NB4 (cell line): ENCODE results near the gene PRKCE.

Source experiments
- MYC ChIP-seq: IDR thresholded peaks from 2 replicates; pipeline ENCODE4 v1.6.1; 2011; ENCODE audit warnings: low read depth, low read length
- POLR2A ChIP-seq: IDR thresholded peaks from 2 replicates; pipeline ENCODE4 v1.6.1; 2011; ENCODE audit warnings: mild to moderate bottlenecking; ENCODE audit not compliant: insufficient read length; ENCODE audit errors: extremely low read depth
- TF ChIP-seq, protein P1 (sequence below): IDR thresholded peaks from one replicate; pipeline ENCODE4 v1.5.1; 2012; ENCODE audit warnings: low read depth, low read length
- TF ChIP-seq, protein P2 (sequence below): IDR thresholded peaks from 2 replicates; pipeline ENCODE4 v1.6.1; 2011; ENCODE audit warnings: low read depth, low read length

DNA sequence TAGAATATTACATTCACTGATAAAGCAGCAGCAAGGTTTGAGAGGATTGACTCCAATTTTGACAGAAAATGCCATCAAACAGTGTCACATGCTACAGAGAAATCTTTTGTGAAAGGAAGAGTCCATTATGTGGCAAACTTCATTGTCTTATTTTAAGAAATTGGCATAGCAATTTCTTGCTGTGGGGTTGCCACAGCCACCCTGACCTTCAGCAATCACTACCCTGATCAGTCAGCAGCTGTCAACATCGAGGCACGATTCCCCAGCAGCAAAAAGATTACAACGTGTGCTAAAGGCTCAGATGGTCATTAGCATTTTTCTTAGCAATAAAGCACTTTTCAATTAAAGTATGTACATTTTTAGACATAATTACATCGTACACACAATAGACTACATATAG is 74.7 kb downstream of the PRKCE start:
- no peak for TF ChIP-seq POLR2A
- TF ChIP-seq, protein P1, sequence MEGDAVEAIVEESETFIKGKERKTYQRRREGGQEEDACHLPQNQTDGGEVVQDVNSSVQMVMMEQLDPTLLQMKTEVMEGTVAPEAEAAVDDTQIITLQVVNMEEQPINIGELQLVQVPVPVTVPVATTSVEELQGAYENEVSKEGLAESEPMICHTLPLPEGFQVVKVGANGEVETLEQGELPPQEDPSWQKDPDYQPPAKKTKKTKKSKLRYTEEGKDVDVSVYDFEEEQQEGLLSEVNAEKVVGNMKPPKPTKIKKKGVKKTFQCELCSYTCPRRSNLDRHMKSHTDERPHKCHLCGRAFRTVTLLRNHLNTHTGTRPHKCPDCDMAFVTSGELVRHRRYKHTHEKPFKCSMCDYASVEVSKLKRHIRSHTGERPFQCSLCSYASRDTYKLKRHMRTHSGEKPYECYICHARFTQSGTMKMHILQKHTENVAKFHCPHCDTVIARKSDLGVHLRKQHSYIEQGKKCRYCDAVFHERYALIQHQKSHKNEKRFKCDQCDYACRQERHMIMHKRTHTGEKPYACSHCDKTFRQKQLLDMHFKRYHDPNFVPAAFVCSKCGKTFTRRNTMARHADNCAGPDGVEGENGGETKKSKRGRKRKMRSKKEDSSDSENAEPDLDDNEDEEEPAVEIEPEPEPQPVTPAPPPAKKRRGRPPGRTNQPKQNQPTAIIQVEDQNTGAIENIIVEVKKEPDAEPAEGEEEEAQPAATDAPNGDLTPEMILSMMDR = no peak
- no peak for TF ChIP-seq MYC
- TF ChIP-seq, protein P2, sequence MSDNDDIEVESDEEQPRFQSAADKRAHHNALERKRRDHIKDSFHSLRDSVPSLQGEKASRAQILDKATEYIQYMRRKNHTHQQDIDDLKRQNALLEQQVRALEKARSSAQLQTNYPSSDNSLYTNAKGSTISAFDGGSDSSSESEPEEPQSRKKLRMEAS = no peak
